Retina (tissue), 1 donor: ENCODE results near the gene RAB13.
A peak's percentile ranks its signal among the peaks of the same experiment; 100 is the strongest.
"Not testable (repeated sequence)": the region's sequence is repeated elsewhere in the genome, so short reads cannot be mapped to it uniquely, and the experiment has no call there.

ENCODE experiments used
- DNase-seq: peaks from one replicate; pipeline ENCODE4 v3.0.0-alpha.2; 2016

The RAB13 gene

DNA sequence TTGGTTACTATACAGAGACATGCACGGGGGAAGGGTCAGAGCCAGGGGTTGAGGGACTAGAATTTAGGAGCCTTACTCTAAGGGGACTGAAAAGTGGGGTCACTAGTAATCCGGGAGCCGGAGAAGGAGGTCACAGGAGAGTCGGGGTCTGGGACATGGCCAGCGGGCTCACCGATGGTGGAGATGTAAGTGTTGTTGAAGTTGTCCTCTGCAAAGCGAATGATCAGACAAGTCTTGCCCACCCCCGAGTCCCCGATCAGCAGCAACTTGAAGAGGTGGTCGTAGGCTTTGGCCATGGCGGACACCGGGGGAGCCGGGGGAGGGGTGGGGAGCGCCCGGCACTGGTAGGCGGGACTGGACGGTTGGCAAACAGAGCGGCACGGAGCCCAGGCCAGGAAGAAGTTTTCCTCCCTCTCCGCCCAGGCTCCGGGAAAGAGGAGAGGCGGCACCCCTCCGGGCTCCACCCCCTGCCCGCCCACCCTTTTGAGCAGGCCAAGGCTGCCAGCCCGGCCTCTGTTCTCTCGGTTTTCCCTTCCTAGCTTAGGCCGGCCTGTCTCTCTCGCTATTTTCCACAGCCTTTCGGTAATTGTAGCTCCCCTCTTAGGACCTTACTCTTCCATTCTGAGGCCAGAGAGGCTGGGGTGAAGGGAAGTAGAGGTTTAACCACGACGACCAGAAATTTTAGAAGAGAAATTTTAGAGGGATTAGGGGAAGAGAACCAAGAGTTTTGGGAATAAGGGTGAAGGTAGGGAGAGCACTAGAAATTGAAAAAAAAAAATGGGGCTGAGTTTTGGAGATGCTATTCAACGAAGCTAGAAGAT, at the start of gene RAB13:
Gene RAB13, minus strand, starts transcription at position 399 of the 821 bp plus-strand sequence. Its CDS starts 103 bp downstream, at position 296.
- no peak for DNase-seq

DNA sequence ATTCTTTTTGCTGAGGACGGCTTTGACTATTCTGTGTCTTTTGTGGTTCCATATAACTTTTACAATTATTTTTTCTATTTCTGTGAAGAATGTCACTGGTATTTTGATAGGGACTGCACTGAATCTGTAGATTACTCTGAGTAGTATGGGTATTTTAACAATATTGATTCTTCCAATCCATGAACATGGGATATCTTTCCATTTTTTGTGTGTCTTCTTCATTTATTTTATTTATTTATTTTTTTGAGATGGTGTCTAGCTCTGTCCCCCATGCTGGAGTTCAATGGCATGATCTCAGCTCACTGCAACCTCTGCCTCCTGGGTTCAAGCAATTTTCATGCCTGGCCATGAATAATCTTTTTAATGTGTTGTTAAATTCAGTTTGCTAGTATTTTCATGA, 47.6 kb upstream of the RAB13 start:
- DNase-seq = not testable (repeated sequence)

DNA sequence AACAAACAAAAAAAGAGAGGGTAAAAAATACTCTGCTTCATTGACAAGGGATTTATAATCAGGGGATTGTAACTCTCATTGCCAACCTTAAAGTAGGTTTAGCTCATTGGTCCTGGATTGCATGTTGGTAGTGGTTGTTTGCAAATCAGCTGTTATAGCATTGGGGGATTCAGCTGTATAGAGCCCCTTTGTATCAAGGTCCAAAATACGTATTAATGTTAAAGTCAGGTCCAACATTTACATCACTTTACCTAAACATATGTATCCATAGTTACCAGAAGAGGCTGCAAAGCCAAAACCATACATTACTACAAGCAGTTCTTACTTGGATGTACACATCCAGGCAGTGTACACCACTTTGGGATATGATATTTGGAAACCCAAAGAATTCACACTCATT, 33.8 kb upstream of the RAB13 start:
- no peak for DNase-seq

DNA sequence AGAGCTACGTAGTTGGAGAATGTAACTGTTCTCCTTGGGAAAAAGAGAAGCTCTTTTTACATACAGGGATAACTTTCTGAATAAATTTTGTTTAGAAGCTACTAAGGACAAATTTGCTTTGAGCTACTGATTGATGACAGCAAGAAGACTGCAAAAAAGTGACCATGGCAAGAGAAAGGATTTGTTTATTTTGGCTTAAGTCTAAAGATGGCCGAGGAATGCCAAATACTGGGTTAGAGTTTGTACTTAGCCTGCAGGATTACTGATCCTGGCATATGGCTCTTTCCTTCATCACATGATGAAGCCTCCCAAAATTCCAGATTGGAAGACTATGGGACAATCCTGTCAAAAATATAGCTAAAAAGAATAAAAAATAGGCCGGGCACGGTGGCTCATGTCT, 33.1 kb upstream of the RAB13 start:
- DNase-seq = no peak

DNA sequence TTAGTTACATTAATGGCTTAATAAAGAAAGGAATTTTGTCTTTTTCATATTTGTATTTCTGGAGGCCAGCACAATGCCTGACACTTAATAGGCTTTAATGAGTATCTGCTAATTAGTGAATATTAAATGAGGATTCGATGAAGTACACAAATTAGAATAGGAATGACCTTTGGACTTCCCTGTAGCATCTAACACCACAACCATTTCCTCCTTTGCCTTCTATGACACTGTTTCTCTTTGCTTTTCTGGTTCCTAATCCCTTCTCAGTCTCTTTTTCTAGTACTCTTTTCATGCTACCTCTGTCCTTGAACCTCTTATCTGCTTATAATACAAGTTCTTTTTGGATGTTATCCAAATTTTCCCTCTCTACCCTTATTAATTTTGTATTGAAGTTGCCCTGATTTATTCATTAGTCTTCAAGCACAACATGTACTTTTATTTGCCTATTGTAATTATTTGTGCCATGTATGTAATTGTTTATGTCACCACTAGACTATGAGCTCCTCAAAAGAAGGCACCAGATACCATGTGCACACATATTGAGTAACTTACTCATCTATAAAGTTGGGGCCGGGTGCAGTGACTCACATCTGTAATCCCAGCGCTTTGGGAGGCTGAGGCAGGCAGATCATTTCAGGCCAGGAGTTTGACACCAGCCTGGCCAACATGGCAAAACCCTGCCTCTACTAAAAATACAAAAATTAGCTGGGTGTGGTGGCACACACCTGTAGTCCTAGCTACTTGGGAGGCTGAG, 28.2 kb upstream of the RAB13 start:
- DNase-seq = no peak

DNA sequence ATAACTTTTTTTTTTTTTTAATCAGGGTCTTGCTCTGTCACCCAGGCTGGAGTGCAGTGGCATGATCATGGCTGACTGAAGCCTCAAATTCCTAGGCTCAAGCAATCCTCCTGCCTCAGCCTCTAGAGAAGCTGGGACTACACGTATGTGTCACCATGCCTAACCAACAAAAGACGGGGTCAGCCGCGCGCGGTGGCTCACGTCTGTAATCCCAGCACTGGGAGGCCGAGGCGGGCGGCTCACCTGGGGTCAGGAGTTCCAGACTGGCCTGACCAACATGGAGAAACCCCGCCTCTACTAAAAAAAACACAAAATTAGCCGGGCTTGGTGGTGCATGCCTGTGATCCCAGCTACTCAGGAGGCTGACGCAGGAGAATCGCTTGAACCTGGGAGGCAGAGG, 26.4 kb upstream of the RAB13 start:
- not testable (repeated sequence) for DNase-seq

DNA sequence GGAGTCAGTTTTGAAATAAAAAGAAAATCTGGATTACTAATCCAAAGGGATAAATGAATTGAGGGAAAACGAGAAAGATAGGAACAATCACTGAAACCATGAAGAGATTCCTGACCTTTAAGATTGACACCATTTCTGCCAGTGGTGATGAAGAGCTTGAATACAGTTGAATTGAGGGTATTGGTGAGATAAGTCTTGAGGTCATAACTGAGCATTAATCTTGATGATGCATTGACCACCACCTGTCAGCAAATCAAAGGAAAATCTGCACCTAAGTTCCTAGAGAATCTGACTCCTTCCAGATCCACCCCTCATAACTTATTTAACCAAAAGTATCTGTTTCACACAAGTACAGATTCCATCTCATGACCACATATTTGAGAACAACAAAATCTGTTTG, 26.0 kb upstream of the RAB13 start:
- DNase-seq = no peak

DNA sequence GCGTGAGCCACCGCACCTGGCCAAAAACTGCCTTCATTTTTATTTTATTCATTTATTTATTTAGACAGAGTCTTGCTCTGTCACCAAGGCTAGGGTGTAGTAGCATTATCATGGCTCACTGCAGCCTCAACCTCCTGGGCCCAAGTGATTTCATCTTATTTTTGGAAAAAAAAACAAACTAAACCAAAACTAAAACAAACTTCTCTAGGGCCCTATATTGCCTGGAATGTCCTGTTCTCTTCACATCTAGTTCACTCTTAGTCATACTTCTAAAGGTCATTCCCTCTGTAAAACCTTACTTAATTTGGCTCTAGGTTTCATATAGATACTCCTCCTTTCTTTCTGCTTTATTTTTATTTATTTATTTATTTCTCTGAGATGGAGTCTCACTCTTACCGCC, 20.0 kb upstream of the RAB13 start:
- no peak for DNase-seq

DNA sequence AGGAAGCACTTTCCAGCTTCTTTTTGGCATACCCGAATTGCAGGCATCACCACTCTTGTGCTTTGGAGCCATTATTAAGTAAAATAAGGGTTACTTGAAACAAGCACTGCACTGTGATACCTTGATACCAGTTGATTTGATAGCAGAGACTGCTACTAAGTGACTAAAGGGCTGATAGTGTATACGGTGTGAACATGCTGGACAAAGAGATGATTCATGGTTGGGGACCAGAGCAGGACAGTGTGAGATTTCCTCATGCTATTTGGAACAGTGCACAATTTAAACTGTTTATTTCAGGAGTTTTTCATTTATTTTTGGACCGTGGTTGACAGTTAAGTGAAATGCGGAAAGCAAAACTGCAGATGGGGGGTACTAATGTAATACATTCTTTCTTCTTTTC, 14.3 kb upstream of the RAB13 start:
- no peak for DNase-seq

DNA sequence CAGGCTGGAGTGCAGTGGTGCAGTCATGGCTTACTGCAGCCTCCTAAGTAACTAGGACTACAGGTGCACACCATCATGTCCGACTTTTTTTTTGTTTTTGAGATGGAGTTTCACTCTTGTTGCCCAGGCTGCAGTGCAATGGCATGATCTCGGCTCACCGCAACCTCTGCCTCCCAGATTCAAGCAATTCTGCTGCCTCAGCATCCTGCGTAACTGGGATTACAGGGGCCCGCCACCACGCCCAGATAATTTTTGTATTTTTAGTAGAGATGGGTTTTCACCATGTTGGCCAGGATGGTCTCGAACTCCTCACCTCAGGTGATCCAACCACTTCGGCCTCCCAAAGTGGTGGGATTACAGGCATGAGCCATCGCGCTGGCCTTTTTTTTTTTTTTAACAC, 10.7 kb upstream of the RAB13 start:
- not testable (repeated sequence) for DNase-seq

DNA sequence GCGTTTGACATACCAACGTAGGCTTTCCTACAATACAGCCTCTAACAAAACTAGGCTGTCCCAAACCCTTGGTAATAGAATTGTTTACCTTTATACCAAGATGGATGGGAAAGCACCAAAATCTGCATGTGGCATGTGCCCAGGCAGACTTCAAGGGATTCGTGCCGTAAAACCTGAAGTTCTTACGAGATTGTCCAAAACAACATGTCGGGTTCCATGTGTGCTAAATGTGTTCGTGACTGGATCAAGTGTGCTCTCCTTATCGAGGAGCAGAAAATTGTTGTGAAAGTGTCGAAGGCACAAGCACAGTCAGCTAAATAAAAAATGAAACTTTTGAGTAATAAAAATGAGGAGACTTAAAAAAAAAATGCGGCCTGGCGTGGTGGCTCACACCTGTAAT, 9.5 kb upstream of the RAB13 start:
- no peak for DNase-seq

DNA sequence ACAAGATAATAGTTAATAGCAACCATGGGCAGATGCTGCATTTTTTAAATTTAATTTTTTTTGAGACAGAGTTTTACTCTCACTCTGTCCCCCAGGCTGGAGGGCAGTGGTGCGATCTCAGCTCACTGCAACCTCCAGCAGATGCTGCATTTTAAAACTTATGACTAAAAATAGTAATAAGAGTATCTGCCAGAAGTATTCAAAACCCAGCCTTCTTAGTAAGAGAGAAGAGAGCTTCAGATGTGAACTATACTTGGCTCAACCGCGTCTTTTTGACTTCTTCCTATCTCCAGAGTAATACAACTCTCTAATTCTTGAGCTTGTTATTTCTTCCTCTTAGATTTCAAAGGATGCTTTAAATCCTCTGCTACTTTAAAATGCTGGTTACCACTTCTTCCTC, 9.1 kb upstream of the RAB13 start:
- no peak for DNase-seq

DNA sequence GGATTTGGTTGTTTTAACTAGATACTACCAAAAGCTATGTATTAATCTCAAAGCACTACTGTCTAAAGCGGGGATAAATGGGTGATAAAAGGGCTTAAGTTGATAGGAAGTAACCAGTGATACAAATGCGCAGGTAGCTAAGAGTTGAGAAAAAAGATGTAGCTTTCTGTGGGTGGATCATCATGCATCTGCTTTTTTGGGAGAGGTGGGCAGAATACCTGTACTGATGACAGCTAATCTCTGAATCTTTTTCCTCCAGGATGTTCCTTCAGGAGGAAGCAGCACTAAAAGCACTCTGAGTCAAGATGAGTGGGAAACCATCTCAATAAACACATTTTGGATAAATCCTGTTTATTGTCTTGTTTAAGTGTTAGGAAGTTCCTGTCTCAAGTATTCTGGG, 5.7 kb upstream of the RAB13 start:
- no peak for DNase-seq

DNA sequence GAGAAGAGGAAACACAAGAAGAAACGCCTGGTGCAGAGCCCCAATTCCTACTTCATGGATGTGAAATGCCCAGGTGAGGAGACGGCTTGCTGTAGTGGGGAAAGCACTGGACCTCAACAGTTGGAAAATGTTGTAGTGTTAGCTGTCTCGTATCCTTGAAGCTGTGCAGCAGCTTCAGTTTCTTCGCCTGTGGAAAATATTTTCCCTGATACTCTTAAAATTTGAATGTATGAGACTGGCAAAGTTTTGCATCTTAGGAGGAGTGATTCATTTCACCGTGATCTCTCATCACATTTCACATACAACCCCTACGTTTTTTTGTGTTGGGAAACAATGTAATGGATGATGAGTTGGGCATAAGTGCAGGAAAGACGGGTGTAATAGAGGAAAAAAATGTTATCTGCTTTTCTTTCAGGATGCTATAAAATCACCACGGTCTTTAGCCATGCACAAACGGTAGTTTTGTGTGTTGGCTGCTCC, 5.1 kb upstream of the RAB13 start:
- DNase-seq = no peak

DNA sequence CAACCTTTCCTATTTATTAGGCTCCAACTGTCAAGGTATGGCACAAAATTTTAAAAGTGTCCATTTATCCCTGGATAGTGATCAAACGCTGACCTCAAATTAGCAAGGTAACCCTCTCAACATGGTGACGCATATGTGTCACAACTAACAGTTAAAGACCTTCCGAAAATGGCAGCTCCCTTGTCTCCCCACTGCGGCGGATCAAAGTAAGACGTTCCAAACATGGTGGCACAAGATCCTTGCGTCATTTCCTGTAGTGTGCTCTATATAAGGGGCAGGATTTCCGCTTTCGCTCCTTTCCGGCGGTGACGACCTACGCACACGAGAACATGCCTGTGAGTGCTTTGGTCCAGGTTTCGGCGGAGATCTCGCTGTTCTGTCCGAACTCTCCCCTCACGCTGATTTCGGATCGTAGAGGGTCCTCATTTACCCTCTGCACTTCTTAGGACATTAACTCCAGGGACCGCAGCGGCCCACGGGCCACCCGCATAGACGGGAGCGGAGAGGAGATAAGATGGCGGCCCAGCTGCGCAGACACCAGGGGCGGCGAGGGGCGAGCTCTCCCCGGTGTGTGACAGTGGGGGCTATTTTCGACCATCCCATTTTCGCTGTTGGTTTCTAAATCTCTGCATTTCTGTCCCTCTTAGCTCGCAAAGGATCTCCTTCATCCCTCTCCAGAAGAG, 4.5 kb upstream of the RAB13 start, which contains the start of gene RPS27:
Gene RPS27, plus strand, starts transcription at position 295 of the 683 bp plus-strand sequence. Its CDS starts 35 bp downstream, at position 330.
- peak; percentile 95 for DNase-seq

DNA sequence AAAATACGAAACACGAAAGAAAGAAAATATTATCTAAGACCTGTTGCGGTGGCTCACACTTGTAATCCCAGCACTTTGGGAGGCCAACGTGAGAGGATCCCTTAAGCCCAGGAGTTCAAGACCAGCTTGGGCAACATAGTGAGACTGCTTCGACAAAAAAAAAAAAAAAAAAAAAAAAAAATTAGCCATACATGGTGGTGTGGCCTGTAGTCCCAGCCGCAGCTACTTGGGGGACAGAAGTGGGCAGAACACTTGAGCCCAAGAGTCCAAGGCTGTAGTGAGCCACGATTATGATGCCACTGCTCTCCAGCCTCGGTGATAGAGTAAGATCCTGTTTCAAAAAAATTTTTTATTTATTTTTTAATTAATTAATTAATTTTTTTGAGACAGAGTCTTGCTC, 1.5 kb upstream of the RAB13 start:
- no peak for DNase-seq

DNA sequence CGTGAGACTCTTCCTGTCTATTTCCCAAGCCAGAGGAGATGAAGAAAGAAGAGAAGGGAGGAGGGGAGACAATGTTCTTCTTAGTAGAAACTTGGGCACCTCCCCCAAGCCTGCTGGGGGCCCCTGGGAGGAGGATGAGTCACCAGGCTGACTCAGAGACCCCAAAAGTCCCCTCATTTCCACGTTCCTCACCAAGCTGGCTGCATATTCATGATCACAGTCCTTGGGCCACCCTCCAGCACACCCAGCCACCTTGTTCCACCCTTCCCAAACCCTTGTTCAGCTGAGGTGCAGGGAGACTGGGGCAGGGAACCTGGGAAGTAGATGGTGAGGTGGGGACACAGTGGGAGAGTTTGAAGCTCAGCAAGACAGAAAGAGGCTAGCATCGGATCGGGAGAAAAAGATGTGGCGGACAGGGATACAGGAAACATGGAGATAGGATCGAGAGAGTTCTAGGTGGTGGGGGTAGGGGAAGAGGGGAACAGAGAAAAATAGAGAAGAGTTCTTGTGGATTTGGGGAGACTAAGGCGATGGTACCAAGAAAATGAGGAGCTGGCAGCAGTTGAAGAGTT, 712 bp downstream of the RAB13 start:
- DNase-seq = no peak

DNA sequence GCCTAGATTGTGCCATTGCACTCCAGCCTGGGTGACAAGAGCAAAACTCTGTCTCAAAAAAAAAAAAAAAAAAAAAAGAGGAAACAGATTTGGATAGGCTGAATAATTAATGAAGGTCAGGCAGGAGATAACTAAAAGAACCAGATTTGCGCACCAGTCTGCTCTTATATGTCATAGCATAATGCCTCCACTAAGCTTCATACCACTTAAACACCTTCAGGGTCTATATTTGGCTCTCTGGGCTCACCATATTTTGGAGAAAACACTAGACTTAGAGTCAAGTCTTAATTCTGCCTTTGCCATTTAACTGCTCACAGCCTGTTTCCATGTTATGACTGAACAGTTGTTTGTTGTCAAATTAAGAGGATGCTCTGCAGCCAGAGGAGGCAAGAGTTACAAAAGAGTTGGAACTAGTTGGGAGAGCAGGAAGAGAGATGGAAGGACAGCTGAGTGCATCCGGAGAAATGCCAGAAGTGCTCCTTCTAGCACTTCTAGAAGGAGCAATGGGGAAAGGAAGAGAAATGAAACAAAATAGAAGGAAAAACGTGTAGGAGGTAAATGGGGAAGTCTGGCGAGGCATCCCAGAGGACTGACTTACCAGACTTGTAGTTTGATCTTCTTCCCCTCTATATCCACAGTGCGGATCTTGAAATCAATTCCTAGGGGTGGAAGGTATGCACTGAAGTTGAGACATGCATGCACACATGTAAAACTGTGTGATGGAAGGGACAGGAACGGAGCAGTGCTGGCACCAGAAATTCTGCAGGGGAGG, 1.8 kb downstream of the RAB13 start:
- DNase-seq = no peak

DNA sequence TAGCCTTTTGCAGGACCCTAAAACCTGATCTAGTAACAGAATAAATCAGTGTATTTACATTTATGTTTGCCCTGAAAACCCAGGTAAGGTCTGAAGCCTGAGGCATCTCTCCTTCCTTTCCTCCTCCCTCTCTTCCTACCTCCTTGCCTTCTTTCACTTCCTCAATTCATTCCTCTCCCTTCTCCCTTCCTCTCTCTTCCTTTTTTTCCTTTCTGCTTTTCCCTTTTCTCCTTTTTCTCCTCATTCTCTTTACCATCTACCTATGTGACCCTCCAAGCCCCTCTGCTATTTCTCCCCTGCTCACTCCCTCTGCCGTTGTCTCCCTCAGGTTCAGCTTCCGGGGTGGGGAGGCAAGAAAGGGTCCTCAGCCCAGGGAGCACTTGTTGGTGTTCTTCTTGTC, 4.4 kb downstream of the RAB13 start:
- DNase-seq = not testable (repeated sequence)

DNA sequence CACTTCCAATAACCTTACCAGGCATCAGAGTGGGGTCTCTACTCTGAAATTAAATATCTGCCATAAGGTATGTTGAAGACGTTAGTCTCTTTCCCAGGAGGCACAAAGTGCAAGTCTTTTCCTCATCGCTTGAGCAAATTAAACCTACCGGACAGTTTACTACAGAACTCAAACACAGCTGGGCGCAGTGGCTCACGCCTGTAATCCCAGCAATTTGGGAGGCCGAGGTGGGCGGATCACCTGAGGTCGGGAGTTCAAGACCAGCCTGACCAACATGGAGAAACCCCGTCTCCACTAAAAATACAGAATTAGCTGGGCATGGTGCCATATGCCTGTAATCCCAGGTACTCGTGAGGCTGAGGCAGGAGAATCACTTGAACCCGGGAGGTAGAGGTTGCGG, 7.0 kb downstream of the RAB13 start:
- DNase-seq = not testable (repeated sequence)

DNA sequence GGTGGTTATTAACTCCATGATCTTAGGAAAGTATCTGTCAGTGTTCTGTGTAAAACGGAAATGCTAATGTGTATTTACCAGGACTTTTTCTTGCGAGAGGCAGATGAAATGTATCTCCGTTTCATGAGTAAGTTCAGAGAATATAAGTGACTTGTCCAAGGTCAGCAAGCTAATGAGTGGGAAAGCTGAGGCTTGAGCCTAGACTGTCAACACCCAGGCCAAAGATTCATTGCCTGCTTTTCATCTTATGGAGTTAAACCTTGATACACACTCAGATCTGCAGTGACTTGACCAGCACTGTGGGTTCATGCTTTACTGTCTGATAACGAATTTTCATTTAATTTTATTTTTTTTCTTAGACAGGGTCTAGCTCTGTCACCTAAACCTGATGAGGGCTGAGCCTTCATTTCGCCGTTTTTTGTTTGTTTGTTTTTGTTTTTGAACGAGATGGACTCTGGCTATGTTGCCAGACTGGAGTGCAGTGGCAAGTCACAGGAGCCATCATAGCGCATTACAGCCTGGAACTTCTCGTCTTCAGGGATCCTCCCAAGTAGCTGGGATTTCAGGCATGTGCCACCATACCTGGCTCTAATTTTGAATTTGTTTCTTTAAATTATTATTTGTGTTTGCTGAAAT, 7.7 kb downstream of the RAB13 start:
- no peak for DNase-seq
